ENCODE data around the gene RASGRF1.
"Not testable (repeated sequence)": the region's sequence is repeated elsewhere in the genome, so short reads cannot be mapped to it uniquely, and the experiment has no call there.

RASGRF1 gene

DNA sequence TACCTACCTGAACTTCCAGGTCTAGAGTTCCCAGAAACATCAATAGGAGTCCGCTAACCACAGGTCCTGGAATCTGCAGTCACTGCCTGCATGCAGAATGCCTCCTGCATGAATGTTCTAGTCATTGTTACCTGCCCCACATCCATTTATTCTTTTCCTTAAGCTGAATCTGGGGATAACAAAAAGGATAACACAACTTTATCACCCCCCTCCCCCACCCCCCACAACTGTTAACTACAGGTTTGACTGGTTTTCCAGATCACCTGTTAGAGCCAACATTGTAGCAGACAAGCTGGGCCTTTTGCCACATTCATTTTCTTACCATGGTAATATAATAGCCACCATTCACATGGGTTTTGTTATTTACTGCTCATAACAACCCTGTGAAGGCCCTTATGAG is 141.1 kb downstream of the RASGRF1 start:
- no peak for DNase-seq

- DNase-seq = no peak
Measured at GRCh38 chr15:78947506-78947905, 143.1 kb downstream of the RASGRF1 start.

DNA sequence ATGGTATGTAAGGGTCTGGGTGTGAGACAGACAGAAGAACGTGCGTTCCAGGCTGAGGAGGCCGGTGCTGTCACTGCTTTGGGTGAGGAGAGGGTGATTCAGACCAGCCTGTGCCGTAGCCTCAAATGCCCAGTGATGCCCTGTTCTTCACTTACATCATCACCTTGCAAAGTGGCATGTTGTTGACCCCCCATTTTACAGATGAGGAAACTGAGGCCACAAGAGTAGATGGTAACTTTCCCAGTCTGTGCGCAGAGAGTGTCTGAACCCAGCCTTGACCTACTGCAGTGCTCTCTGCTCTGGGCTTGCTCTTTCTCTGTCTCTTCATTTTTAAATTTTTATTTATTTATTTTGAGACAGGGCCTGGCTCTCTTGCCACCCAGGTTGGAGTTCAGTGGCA is 144.1 kb downstream of the RASGRF1 start:
- DNase-seq = no peak

GRCh38 chr15:78944669-78945407 is 145.7 kb downstream of the RASGRF1 start, which contains the start of gene CTSH:
CTSH (minus strand) TSS chr15:78945046; CDS start chr15:78944981, 65 bp downstream.
- no peak for DNase-seq

GRCh38 chr15:78944202-78944625 is 146.4 kb downstream of the RASGRF1 start:
- DNase-seq = no peak

GRCh38 chr15:78943692-78944091 is 146.9 kb downstream of the RASGRF1 start:
- no peak for DNase-seq

DNA sequence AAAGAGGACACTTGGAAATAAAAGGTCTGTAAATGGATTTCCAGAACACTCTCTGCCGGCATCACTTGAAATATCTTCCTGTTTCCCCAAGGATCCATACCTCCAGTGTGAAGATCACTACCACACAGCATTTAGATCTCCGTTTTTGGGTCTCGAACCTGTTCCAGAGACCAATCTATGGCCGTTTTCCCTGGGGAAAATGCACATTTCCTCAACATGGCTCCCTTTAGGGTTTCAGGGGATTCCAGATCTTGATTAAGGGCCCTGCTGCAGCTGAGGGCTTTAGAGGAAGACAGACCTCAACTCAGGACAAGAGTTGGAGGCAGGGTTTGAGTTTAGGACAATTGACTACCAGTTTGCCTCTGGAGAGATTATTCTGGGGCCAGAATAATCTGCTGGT is 147.8 kb downstream of the RASGRF1 start:
- DNase-seq = no peak

DNA sequence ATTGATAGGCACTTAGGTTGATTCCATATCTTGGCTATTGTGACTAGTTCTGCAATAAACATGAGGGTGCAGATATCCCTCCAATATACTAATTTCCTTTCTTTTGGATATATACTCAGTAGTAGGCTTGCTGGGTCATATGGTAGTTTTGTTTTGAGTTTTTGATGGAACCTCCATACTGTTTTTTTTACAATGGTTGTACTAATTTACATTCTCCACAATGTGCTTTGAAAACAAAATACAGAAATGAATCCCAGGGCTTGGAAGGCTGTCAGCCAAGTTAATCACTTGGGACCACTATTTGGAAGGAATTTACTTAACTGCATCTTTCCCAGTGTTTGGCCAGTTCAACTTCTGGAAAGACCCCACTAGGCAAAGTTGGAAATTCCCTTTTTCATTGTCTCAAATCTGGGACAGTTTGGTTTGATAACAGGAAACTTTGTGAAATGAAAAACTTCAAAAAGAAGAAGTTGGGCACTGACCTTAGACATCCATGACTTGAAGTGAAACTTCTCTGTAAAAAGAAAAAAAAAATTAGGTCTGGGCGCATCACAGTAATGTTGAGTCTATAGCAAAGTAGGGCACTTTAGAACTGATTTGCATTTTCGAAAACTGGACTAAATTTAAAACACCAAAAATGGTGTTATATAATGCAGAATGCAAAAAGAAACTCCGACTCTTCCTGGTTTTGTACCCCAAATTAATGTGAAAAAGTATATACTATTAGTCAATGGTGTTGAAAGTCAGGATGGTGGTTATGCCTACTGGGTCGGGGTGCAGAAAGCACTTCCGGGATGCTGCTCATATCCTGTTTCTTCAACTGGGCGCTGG is 151.7 kb downstream of the RASGRF1 start:
- DNase-seq = no peak

GRCh38 chr15:78937132-78937739 is 153.3 kb downstream of the RASGRF1 start:
- DNase-seq = no peak

DNA sequence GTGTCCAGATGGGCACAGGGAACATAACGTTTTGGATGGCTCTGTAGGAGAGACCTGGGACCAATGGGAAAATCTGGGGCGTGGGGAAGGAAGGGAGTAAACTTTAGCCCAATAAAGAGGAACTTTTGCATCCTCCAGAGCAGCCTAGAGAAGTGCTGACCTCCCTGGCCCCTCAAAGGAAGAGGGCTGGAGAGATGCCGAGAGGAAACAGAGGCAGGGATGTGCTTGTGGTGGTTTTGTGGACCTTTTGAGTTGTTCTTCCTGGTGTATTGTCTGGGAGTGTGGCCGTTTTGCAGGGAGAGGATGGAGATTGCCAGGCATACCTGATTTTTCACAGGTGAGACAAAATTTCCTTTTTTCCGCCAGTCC is 155.9 kb downstream of the RASGRF1 start:
- no peak for DNase-seq

GRCh38 chr15:78933823-78934654 is 156.5 kb downstream of the RASGRF1 start:
- no peak for DNase-seq

DNA sequence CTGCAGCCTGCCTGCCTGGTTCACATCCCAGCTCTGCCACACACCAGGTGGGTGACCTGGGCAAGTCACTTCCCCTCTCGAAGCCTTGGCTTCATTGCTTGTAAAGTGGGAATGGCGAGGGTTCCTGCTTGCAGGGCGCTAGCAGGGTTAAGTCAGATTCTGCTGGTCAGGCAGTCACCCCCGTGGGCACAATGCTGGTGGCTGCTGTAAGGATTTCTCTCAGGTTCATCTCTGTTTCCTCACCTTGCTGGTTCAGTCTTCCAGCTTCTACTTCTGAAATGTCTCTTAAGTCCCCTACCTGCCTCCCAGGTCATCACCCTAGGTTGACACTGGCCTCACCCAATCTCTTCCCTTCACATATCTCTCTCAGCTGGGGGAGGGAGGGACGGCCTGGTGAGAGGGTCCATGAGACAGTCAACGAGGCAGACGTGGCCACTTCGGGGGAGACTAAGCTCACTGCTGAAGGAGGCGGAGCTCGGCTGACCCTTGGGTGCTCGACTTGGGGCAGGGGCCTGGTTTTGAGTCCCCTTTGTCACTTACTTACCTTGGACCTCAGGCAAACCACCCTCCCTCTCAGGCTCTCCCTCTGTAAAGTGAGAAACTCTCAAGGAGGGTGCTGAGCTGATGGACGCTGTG is 157.3 kb downstream of the RASGRF1 start:
- no peak for DNase-seq

DNA sequence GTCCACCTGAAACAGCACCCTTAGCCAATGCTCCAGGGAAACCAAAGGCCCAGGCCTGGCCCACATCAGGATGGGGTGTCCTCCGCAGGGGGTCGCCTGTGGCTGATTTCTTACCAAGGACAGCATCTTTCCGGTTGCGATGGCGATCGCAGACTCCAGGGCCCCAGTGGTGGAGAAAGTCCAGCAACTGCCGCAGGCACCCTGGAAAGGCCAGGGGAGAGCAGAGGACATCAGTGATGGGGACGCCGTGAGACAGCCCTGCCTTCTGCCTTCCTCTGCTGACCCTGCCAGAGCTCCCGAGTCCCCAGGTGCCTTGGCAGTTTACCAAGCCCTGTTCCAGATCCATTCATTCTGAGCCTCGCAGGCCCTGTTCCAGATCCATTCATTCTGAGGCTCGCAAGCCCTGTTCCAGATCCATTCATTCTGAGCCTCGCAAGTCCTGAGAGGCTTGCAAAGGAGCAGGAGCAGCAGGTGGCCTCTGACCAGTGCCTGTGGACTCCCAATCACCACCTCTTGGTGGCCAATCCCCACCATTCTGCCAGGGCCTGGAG is 158.2 kb downstream of the RASGRF1 start:
- DNase-seq = no peak

DNA sequence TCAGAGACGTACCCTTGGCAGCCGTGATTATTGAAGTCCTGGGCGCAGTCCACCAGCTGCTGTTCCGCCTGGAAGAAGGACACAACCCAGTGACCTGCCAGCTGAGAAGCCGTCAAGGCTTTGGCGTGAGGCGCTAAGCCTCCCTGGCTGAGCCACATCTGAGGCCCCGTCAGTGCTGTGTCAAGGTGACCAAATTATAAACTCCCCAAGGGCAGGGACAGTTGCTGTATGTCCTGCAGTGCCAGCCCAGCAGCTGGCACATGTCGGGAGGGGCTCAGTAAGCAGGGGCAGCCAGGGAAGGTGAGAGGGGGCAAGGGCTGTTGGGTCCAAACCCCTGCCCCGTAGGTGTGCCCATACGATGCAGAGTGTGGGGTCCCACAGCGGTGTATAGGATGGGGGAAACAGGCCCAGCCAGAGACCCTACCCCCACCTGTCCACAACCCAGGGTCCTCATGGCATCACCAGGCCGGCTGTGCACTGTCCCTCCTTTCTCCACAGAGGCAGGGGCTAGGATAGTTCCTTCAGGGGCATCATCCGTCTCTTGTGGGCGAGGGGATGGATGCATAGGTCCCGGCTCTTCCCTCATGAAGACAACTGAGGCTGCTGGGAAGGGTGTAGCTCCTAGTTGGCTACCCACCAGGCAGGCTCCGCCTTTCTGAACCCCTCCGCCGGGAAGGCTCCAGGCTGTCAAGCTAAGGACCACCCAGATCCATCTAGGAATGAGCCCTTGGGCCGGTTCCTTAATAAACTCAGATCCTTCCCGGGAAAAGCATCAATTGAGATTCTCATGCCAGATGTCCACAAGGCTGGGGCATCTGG is 158.9 kb downstream of the RASGRF1 start:
- DNase-seq = no peak

DNA sequence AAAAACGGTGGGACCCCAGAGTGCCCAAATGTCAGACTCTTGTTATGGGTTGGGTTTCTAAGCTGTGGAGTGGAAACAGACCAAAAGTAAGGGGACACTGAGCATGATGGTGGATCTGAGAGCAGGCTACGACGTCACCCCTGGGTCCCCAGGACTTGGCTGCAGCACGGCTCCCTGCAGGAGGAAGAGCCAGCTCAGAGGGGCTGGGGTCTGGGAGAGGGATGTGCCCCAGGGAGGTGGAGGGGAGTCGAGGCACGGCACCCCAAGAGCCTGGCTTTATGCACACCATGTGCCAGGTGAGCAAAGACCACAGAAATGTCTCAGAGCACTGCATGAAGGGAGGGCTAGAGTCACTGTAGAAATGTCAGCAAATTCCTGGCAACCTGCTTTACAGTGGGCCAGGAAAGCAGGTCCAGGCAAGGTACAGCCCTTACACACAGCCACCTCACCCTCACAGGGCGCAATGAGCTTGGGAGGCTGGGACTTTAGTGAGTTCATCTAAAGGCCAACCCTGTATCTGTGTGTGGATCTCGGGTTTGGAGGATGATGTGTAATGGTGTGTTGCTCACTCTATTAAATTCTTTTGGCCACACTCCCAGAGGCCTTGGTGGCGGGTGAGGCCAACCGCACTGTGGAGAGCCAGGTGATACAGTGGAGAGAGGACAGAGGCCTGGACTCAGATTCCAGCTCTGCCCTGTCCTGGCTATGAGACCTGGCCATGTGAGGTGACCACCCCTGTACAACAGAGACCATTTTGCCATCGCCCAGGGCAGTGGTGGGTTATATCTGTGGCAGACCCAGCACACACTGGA is 159.8 kb downstream of the RASGRF1 start:
- no peak for DNase-seq

- DNase-seq = no peak
Measured at GRCh38 chr15:78929536-78930264, 160.9 kb downstream of the RASGRF1 start.

DNA sequence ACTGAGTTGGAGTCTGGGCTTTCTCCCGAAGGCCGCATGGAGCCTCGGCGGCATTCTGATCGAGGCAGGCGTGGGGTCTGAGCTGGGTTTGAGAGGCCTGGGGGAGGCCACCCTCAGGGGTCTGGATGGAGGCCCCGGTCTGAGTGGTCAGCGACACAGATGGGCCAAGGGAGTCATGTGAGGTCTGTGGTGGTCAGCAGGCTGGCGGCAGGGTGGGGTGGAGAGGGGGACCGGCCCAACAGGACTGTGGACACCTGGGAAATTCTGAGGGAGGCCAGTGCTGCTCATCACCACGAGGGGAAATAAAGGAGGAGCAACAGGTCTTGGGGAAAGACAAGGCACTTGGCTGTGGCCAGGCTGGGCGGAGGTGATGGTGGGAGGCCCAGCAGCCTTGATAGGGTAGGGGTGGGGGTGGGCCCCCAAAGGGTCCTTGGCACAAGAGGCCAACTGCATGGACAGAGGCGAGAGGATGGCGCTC is 161.9 kb downstream of the RASGRF1 start:
- no peak for DNase-seq

- not testable (repeated sequence) for DNase-seq
Measured at GRCh38 chr15:78928176-78928575, 162.4 kb downstream of the RASGRF1 start.

DNA sequence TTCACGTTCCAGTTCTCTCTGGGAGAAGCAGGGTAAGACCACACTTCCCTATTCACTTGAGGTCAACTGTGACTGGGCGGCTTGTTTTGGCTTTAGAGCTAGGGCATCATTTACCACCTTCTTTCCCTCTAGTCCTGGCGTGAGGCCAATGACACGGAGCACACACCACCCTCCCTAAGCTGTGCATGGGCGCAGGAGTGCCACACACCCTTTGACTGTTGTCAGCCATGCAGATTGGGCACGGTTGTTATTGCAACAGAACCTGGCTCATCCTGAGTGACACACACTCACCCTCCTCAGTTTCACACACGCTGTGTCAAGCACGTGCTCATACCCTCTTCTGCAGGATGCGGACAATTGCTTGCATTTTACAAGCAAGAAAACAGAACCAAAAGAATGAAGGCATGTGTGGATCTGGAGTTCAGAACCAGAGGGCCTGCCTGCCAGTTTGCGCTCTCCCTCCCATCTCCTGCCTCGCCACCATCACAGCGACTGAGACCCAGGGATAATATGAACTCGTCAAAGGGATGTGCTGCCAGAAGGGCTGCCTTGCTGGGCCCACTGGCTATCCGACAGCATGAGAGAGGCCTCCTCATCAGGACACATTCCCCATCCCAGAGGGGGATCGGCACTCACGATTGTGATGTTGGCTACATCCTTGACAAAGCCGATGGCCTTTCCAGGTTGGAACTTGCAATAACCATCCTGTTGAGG is 163.3 kb downstream of the RASGRF1 start:
- DNase-seq = no peak

Data from DMS 273 treated with DMSO at 0.1 percent for 48 hours (cell line).